GM13977 (cell line): ENCODE results near the gene FUT4.
"Not testable (repeated sequence)": the region's sequence is repeated elsewhere in the genome, so short reads cannot be mapped to it uniquely, and the experiment has no call there.

Source experiments
- DNase-seq: peaks from one replicate; pipeline ENCODE4 v3.0.0; 2012; ENCODE audit warnings: low spot score
- in situ Hi-C: fragments of 300-500 bp; cut with MboI; formaldehyde crosslinking; loops from one replicate; pipeline ENCODE4 v1.12.0; 2022; ENCODE audit warnings: low sequenced_read_pairs, low pct_unique_long_range_greater_than_20kb, mixed read lengths, inconsistent platforms; ENCODE audit not compliant: unreplicated experiment
- TF ChIP-seq, protein P1 (sequence below): IDR thresholded peaks from 2 replicates; pipeline ENCODE4 v1.5.1; 2012; ENCODE audit warnings: mild to moderate bottlenecking, control low read depth; ENCODE audit not compliant: insufficient read depth; ENCODE audit errors: extremely low read depth, missing control alignments

The FUT4 gene

DNA sequence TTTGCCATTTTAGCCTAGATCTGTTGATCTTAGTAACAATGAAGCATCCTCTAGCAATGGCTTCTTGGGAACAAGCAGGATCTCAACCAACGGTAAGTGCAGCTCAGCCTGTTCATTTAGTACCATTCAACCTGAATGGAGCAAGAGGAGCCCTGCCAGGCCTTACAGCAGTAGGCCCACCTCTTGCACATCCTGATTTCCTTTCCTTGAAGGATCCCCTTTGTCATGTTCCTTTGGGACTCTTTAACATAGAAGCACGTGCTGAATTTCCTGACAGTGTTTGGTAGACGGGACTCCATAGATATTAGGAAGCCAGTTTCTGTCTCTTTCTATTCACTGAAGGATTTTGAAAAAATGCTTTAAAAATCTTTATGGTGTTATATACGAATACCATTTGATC lies 25.0 kb downstream of the FUT4 start:
- in situ Hi-C loops, result no loop called here
- DNase-seq, result no peak
- TF ChIP-seq, protein P1, sequence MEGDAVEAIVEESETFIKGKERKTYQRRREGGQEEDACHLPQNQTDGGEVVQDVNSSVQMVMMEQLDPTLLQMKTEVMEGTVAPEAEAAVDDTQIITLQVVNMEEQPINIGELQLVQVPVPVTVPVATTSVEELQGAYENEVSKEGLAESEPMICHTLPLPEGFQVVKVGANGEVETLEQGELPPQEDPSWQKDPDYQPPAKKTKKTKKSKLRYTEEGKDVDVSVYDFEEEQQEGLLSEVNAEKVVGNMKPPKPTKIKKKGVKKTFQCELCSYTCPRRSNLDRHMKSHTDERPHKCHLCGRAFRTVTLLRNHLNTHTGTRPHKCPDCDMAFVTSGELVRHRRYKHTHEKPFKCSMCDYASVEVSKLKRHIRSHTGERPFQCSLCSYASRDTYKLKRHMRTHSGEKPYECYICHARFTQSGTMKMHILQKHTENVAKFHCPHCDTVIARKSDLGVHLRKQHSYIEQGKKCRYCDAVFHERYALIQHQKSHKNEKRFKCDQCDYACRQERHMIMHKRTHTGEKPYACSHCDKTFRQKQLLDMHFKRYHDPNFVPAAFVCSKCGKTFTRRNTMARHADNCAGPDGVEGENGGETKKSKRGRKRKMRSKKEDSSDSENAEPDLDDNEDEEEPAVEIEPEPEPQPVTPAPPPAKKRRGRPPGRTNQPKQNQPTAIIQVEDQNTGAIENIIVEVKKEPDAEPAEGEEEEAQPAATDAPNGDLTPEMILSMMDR, result no peak

- DNase-seq, in situ Hi-C loops: not testable (repeated sequence)
Measured at GRCh38 chr11:94572975-94573374, 29.3 kb downstream of the FUT4 start.

DNA sequence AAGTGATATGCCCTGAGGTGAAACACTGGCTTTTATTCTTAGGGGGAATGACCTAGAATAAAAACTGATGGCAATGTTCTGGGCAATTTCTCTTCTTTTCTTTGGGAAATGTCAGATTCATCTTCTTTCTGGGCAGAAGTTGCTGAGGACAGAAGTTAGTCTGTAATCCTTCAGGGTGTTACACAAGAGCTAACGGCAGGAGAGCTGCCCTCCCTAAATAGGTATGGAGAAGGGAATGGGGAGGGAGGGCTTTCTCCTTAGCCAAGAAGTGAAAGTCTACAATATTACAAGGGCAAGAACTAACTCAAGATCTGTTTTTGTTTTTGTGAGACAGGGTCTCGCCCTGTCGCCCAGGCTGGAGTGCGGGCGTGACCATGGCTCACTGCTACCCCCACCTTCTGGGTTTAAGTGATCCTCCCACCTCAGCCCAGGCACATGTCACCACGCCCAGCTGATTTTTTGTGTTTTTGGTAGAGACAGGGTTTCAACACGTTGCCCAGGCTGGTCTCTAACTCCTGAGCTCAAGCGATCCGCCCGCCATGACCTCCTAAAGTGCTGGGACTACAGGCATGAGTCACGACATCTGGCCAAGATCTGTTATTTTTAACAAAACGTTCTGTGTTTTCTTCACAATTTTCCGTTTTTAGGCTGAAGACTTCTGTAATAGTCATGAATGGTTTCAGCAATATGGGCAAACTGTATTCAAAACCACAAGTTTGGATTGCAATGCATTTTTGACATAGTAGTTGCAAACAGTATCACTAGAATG lies 30.7 kb downstream of the FUT4 start:
- TF ChIP-seq, protein P1, result no peak
- DNase-seq, result no peak
- in situ Hi-C loops, result no loop called here

GRCh38 chr11:94576306-94576705 lies 32.6 kb downstream of the FUT4 start:
- DNase-seq, result no peak
- TF ChIP-seq, protein P1, result no peak
- in situ Hi-C loops, result no loop called here

GRCh38 chr11:94577841-94578240 lies 34.1 kb downstream of the FUT4 start:
- in situ Hi-C loops, result no loop called here
- TF ChIP-seq, protein P1, result no peak
- DNase-seq, result no peak

GRCh38 chr11:94581926-94582325 lies 38.2 kb downstream of the FUT4 start:
- in situ Hi-C loops, result no loop called here
- no peak for DNase-seq
- TF ChIP-seq, protein P1, result no peak

DNA sequence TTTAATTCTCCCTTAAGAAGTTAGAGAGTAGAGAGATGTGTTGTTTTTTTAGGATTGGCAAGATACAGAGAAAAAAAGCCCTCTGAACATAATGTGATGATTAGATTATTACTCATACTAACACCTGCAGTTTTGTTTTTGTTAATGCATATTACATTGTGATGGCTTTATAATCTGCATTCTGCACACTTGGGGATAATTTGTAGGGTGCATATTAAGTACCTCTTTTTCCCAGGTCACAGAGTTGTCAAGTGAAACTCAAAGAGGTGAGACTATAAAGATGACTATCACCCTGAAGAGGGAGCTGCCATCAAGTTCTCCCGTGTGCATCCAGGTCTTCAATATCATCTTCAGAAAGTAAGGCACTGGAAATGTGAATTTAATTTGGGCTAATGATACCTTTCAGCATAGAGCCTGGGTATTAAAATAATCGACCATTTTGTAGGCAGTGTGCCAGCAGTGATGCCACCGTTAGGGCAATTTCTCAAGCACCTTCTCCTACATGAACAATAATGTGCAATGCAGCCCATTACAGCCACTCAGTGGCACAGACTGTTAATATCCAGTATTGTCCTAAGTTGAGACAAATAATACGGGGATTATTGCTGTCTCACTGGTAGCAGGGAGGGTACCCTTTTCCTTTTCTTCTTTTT lies 39.6 kb downstream of the FUT4 start:
- no peak for DNase-seq
- TF ChIP-seq, protein P1, result no peak
- in situ Hi-C loops, result no loop called here
